Measurements from ENCODE around the gene GLDN.
"Not testable (repeated sequence)": the region's sequence is repeated elsewhere in the genome, so short reads cannot be mapped to it uniquely, and the experiment has no call there.

The GLDN gene

DNA sequence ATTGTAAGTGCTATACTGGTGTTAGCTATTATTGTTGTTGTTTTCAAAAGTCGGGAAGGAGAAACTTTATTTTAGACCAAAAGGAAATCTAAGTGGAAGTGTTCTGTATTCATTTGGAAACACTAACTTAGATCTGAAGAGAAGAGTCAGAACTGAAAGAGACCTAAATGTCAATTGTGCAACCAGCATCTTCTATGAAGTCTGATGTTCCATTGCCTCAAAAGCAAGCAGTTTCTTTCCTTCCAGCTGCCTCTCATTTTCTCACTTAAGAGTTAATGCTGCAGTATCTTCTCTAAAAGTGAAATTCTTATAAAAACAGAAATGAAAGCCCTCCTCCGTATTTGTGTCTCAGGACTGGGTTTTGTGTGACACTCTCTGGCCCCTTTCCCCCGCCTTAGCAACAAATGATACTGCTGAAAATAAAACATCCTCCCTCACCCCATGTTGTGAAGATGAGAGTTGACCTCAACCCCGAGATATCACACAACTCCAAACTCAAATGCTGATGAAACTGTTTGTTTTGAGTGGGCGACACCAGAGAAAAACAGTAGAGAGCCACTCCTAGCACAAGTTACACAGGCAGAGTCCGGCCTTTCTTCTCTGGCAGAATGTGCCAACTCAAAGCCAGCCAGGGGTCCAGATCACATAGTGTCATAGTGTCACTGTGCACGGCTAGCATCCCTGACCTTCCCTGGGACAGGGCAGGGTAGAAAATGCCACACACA is 48.9 kb downstream of the GLDN start:
- no peak for DNase-seq

DNA sequence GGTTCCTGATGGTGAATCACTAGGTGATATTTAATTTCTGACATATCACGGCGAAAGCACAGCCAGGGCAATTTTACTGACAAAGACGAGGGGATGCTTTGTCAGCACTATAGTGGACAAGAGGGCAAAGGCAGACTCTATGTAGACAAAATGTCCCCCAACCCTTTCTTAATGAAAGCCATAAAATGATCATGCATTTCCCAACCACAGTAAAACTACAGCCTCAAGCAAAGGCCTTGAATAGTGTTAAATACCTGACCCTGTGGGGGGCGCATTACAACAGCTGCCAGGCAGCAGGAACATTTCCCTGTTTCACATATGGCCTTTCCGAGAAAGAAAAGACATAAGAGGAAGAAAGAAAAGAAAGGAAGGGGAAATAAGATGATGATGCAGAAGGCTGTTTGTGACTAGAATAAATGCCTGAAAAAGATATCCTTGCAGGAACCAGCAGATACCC is 49.5 kb downstream of the GLDN start:
- no peak for DNase-seq

DNA sequence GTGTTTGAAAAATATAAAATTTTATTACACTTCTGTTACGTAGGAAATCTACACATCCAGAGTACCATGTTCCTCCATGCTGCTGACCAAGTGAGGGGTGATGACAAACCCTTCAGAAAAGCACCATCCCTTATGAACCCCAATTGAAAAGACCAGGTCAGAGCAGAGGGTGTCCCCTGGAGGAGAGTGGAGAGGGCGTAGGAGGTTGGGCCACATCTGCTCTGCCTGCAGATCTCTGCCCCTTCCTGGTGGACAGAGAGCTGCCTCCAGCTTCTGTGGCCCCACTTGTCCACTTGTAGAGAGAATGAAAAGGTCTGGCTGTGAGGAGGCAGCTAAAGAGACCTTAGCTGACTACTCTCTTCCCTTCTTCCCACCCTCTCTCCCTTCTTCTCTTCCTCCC is 55.5 kb downstream of the GLDN start:
- DNase-seq, result no peak

DNA sequence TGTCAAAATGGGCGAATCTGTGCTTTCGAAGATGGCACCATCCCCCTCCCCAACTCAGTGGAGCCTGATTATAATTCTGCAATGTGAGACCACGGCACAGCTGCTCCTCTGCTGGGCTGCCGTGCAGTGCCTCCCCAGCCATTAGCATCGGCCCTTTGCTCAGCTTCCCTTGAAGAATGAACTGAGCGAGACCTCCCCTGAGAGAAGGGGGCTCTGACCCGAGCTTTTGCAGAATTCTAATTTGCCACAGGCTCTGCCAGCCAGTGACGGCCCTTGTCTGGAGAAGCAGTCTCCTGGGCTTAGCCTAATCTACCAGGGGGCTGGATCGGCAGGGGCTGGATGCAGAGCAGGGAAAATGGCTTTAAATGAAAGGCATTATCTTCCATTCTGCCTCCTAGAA is 57.2 kb downstream of the GLDN start:
- DNase-seq, result no peak

DNA sequence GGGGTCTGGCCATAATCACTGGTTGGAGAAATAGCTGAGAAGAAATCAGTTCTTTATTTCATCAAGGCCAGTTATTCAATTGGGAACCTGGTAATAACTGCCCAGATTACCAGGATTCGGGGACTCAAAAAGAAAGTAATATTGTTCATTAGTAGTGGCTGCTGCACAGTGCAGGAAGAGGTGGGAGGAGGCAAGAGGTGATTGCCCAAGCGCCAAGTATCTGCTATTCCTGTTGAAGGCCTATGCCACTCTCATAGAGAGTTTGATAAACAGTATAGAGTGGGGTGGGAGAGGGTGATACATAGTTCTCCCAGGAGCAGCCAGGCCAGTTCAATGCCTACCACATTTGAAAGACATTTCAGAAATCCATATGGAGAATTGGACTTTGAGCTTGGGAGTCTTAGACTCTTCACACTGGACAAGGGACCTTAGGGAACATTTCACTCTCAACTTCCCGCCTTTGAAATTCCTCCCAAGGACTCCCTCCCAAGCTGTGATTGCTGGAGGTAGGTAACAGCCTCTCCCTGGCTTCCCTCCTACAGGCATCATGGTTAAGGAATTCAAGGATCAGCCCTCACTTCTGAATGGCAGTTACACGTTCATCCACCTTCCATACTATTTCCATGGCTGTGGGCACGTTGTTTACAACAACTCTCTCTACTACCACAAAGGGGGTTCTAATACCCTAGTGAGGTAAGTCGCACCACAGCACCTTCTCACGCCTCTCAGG is 59.8 kb downstream of the GLDN start:
- DNase-seq, result no peak

DNA sequence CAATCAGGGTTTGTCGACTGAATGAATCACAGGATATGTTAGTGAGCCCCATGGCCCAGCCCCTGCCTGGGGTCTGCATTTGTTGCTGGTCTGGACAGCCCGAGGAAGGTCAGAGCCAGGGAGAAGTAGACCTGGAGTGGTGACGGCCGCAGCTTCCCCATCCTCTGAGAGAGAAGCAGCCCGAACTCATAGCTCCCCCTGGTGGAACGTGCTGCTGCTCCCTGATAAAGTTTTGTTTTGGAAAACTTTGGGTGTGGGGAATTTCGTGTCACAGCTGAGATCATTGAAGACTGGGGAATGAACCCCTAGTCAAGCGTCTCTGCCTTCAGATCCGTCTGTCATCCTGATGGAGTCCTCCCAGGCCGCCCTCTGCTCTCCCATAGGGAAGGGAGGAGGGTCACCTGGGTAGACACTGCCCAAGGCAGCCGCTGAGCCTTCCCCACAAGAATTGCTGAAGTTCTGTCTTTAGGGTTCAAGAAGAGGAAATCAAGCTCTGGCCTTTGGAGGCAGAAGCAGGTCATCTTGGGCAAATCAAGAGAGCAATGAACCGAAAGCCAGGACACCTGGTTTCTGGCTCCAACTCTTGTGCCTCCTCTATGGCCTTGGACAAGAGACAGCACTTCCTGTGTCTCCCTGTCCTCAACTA is 60.5 kb downstream of the GLDN start:
- no peak for DNase-seq

DNA sequence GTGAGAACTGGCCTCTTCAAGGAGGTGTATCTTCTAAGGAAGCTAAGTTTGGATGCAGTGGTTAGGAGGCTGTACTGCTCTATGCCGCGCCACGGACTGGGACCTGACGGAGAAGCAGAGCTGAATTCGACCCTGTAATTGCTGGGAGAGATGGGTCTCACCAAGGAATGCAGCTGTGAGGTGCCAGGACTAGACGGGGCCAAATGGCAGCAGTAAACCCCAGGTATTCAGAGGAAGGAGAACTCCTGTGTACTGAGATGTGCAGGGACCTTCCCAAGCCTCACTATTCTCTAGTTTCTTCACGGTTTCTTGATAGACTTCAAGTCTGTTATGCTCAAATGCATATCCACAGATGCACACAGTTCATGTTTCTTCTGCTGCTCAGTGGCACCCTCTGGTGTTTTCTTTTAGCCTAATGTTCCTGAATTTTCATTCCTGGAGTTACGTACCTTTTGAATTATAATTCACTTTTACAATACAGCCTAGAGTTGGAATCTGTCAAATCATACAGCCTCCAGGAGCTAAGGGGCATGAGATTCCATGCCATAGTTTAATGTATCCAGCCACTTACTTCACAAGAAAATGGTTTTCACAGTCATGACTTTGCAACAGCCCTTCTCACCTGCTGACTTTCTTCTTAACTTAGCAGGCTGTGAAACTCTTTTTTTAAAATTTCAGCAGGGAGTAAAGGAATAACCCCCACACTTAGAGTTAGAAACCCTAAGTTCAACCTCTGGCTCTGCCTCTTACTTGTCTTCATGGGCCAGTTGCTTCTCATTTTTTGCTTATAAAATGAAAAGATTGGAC is 61.8 kb downstream of the GLDN start:
- DNase-seq, result no peak

DNA sequence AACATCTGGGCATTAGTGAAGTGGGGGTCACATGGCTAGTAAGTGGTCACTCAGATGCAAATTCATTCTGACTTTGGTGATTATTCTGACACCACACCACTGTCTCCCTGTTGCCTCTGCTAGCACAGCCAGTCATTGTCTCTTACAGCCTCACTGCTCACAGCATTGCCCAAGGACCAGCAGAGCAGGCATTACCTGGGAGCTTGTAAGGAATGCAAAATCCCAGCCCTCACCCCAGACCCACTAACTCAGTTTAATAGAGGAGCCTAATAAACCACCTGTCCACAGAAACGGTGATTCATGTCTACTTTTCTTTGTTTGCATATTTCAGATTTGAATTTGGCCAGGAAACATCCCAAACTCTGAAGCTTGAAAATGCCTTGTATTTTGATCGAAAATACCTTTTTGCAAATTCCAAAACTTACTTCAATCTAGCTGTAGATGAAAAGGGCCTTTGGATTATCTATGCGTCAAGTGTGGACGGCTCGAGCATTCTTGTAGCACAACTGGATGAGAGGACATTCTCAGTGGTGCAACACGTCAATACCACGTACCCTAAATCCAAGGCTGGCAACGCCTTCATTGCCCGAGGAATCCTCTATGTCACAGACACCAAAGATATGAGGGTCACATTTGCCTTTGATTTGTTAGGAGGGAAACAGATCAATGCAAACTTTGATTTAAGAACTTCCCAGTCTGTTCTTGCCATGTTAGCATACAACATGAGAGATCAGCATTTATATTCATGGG is 62.7 kb downstream of the GLDN start:
- no peak for DNase-seq

DNA sequence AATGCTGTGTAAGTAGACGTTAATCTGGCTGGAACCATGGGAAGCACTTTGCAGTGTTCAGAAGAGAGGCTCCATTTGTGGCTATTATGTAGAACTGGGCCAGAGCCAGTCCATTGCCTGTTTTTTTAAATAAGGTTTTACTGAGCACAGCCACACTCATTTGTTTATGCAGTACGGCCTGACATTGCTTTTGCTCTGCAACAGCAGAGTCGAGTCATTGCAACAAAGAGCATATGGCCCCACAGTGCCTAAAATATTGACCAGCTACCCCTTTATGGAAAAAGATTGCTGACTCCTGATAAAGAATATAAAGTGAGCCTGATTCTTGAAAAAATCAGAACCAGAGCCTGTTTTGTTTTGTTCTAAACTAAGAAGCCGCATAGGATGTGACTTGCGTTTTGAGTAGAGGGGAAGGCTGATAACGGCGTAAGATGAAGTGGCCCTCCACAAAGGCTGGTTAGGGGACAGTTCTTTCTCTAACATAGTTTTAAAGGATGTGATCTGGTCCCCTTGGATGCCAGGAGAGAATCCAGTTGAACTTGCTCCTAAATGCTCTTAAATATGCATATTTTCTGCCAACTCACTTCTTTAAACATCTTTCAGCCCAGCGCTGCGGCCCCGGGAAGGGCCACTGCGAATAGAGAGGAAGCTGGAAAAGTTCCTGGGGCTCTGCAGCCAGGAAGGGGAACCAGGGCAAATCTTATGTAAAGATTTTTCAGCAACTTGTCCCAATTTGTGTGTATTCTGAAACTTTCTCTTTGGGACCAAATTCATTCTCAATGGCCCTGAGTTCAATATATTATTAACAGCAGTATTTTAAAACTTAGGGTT is 64.5 kb downstream of the GLDN start:
- DNase-seq, result no peak

DNA sequence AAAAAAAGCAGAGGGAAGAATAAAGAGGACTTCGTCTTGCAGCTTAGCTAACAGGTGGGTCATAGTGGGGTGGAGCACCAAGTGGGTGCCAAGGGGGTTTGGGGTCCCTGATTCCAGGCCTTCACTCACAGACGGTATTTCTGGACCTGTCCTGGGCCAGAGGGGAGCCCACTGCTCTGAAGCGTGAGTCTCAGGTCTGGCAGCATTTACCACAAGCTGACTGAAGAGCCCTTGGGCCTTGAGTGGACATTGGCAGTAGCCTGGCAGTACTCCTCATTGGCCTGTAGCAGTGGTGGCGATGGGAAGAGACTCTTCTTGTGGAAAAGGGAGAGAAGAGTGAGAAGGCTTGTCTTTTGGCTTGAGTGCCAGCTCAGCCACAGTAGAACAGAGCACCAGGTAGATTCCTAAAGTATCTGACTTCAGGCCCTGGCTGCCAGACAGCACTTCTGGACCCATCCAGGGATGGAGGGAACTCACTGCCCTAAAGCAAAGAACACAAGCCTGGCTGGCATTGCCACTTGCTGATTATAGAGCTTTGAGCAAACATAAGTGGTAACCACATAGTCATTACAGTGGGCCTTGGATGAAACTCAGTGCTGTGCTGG is 72.9 kb downstream of the GLDN start:
- no peak for DNase-seq

DNA sequence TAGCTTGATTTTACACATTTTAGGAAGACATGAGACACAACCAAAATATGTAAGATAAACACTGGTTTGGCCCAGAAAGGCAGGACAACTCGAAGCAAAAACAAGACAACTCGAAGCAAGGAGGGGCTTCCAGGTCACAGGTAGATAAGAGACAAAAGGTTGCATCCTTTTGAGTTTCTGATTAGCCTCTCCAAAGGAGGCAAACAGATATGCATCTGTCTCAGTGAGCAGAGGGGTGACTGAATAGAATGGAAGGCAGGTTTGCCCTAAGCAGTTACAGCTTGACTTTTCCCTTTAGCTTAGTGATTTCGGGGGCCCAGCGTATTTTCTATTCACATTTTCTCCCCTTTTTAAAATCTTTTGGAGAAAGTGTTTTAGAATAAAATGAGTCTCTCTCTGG is 74.7 kb downstream of the GLDN start:
- DNase-seq, result no peak

DNA sequence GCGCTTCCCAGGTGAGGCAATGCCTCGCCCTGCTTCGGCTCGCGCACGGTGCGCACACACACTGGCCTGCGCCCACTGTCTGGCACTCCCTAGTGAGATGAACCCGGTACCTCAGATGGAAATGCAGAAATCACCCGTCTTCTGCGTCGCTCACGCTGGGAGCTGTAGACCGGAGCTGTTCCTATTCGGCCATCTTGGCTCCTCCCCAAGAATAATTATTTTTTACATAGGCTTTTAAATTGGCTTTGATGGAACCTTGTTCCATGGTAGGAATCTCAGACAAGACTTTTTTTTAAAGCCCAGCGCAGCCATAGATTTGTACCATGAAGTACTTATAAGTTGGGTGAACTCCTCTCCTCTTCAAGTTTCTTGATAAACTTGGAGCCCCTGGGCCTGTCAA is 81.6 kb downstream of the GLDN start:
- not testable (repeated sequence) for DNase-seq

DNA sequence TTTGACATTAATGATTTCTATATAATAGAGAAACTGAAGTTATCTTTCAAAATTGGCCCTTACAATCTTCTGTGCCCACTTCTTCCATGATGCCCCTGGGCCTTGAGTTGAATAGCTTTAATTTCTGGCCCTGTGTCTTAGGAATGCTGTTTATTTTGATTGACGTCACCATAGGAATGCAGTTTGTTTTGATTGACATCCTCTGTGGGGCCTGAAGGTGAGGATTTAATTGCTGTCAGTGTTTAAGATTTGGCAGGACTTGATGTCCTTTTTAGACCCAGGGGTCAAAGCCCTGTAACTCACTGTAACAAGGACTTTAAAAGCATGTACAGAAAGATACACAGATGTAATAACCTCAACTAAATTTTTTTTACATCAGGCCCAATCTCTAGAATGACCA is 83.3 kb downstream of the GLDN start:
- no peak for DNase-seq

DNA sequence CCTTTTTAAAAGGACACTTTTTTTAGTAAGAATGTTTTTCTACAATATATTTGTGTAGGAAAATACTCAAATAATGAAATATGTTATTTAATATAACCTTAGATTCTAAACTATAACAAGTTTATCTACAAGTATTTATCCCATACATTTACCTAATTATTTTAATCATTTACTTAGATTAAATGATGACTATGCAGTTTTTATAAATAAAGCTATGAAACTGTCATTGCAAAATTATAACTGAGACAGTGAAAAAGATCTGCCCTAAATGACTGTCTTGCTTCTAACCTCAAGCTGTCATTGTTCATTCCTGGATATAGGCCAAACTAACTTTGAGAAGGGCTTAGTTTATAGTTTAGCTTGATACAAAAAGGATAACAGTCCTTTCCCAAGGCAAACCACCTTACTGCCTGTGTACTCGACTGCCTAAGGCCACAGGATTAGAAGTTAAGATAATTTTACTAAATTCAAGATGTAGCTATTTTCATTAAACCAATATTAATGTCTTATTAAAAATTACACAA is 84.1 kb downstream of the GLDN start:
- DNase-seq, result no peak

DNA sequence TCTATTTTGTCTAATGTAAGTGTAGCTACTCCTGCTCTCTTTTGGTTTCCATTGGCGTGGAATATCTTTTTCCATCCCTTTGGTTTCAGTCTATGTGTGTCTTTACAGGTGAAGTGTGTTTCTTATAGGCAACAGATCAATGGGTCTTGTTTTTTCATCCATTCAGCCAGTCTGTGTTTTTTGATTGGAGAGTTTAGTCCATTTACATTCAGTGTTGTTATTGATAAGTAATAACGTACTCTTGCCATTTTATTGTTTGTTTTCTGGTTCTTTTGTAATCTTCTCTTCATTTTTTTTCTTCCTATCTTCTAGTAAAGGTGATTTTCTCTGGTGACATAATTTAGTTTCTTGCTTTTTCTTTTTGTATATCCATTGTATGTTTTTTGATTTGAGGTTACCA is 97.1 kb downstream of the GLDN start:
- no peak for DNase-seq

DNA sequence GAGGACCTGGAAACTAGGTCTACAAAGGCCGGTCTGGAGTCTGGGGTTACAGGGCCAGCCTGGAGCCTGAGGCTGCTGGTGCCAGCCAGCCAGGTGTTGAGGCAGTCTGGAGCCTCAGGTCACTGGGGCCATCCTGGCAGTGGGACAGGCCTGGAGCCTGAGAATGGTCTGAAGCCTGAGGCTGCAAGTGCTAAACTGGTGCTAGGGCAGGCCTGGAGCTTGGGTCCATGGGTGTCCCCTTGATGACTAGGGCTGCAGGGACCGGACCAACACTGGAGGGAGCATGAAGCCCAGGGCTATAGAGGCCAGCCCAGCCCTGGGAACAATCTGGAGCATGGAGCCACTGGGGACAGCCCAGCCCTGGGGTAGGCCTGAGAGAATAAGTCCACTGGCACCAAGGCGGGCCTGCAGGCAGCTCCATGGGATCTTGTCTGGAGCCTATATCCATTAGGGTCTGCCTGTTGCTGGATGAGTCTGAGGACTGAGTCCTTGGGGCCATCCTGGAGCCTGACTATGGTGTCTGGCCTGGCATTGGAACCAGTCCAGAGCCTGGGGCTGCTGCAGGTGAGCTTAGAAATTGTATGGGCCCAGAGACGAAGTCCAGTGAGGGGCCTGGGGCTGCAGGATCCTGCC is 101.9 kb downstream of the GLDN start:
- DNase-seq, result no peak

DNA sequence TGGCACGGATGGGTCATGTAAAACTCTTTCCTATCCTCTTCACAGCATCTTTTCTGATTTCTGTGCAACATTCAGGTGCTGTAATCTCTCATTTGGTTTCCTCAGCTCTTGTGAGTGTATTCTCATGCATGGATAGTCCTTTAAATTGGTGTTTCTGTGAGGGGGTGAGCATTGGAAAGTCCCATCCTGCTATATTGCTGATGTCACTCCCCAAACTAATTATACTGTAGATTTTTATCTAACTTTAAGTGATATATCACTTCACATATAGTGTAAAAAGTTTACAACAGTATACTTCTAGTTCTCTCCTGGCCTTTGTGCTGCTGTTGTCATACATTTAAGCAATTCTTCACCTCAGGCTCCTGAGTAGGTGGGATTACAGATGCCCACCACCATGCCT is 102.7 kb downstream of the GLDN start:
- no peak for DNase-seq

DNA sequence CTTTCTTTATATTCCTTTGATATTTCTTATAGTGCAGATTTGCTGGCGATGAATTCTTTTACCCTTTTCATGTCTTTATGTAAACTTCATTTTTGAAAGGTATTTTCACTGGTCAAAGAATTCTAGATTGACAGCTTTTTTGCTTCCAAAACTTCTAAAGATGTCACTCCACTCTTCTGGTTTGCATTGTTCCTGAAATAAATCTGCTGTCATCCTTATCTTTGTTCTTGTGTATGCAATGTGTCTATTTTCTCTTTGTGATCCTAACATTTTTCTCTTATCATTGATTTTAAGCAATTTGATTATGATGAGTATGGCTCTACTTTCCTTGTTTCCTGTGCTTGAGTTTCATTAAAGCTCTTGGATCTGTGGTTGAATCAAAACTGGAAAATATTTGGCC is 103.4 kb downstream of the GLDN start:
- DNase-seq, result no peak

DNA sequence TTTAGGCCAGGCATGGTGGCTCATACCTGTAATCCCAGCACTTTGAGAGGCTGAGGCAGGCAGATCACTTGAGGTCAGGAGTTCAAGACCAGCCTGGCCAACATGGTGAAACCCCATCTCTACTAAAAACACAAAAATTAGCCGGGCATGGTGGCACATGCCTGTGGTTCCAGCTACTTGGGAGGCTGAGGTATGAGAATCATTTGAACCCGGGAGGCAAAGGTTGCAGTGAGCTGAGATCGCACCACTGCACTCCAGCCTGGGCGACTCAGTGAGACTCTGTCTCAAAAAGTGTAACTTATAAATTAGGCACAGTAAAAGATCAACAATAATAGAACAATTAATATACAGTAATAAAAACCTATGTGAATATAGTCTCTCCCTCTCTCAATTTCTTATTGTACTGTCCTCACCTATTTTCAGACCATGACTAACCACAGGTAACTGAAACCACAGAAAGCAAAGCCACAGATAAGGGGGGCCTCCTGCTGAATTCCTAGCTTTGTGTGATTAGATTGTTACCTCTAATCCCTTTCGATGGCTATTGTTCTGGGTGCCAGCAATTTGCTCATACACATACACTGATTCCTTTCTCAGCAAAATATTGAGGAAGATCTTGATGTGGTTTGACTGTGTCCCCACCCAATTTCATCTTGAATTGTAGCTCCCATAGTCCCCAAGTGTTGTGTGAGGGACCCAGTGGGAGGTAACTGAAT is 104.7 kb downstream of the GLDN start:
- DNase-seq, result not testable (repeated sequence)

All from DMS153 (cell line).